ENCODE measurements around the gene PSMB5. TPM values are rescaled to one million over a fixed set of nuclear protein-coding genes. Genes with fewer than 3 reads are reported as not detected.
"Not testable (repeated sequence)": the region's sequence is repeated elsewhere in the genome, so short reads cannot be mapped to it uniquely, and the experiment has no call there.

PSMB5 gene
- total and polyA plus RNA-seq, 2 donors = 71.0 to 93.4 TPM

GRCh38 chr14:23015618-23016017, 19.1 kb downstream of the PSMB5 start:
- Histone ChIP-seq H3K4me1 (ENCODE audit: control insufficient read depth in 2 of 2, insufficient read depth in 2 of 2, low read length in 2 of 2) (peaks cover 0 to 11% of the 10 kb centered on the region in 2 donors), H3K4me3 (ENCODE audit: low read length in 2 of 2) (no peak overlapping the region), H3K27ac (ENCODE audit: low read depth in 1 of 2, low read length in 1 of 2) (peak overlapping the region in 1 of 2 donors; percentile 36), H3K9me3 (ENCODE audit: control insufficient read depth in 2 of 2, insufficient read depth in 1 of 2, low read length in 1 of 2) (no peaks in the 10 kb centered on the region), H3K36me3 (ENCODE audit: control insufficient read depth in 2 of 2, insufficient read depth in 2 of 2, low read length in 1 of 2) (no peaks in the 10 kb centered on the region), H3K27me3 (ENCODE audit: control insufficient read depth in 2 of 2, insufficient read depth in 1 of 2, low read length in 1 of 2) (no peaks in the 10 kb centered on the region)
- no peak for DNase-seq (ENCODE audit: low read depth in 6 of 9, low spot score in 9 of 9)
- WGBS = 91% methylated on average over 4 of the region's 4 CpGs

- not testable (repeated sequence) for H3K9me3 ChIP-seq (ENCODE audit: control insufficient read depth in 2 of 2, insufficient read depth in 1 of 2, low read length in 1 of 2); H3K27me3 ChIP-seq (ENCODE audit: control insufficient read depth in 2 of 2, insufficient read depth in 1 of 2, low read length in 1 of 2); H3K27ac ChIP-seq (ENCODE audit: low read depth in 1 of 2, low read length in 1 of 2); H3K4me3 ChIP-seq (ENCODE audit: low read length in 2 of 2); H3K36me3 ChIP-seq (ENCODE audit: control insufficient read depth in 2 of 2, insufficient read depth in 2 of 2, low read length in 1 of 2); DNase-seq (ENCODE audit: low read depth in 6 of 9, low spot score in 9 of 9)
- 97% methylated on average over 5 of the region's 5 CpGs for WGBS
- H3K4me1 ChIP-seq (ENCODE audit: control insufficient read depth in 2 of 2, insufficient read depth in 2 of 2, low read length in 2 of 2) = peaks cover 5 to 11% of the 10 kb centered on the region in 2 donors
These were observed 21.0 kb downstream of the PSMB5 start for GRCh38 chr14:23013749-23014054.

- WGBS = 97% methylated on average over 6 of the region's 6 CpGs
- H3K36me3 ChIP-seq (ENCODE audit: control insufficient read depth in 2 of 2, insufficient read depth in 2 of 2, low read length in 1 of 2) = no peaks in the 10 kb centered on the region
- H3K4me3 ChIP-seq (ENCODE audit: low read length in 2 of 2) = no peak overlapping the region
- peak overlapping the region in 1 of 2 donors; percentile 5 for H3K27ac ChIP-seq (ENCODE audit: low read depth in 1 of 2, low read length in 1 of 2)
- H3K4me1 ChIP-seq (ENCODE audit: control insufficient read depth in 2 of 2, insufficient read depth in 2 of 2, low read length in 2 of 2) = peaks cover 5 to 16% of the 10 kb centered on the region in 2 donors
- DNase-seq (ENCODE audit: low read depth in 6 of 9, low spot score in 9 of 9) = no peak
- no peaks in the 10 kb centered on the region for H3K9me3 ChIP-seq (ENCODE audit: control insufficient read depth in 2 of 2, insufficient read depth in 1 of 2, low read length in 1 of 2)
- H3K27me3 ChIP-seq (ENCODE audit: control insufficient read depth in 2 of 2, insufficient read depth in 1 of 2, low read length in 1 of 2) = no peaks in the 10 kb centered on the region
These were observed 21.5 kb downstream of the PSMB5 start for GRCh38 chr14:23013054-23013748.

- 5% methylated on average over 40 of the region's 40 CpGs for WGBS
- peak in 7 of 9 donors; percentile 64 to 87 (median 74) for DNase-seq (ENCODE audit: low read depth in 6 of 9, low spot score in 9 of 9)
- Histone ChIP-seq H3K9me3 (ENCODE audit: control insufficient read depth in 2 of 2, insufficient read depth in 1 of 2, low read length in 1 of 2) (no peaks in the 10 kb centered on the region), H3K27me3 (ENCODE audit: control insufficient read depth in 2 of 2, insufficient read depth in 1 of 2, low read length in 1 of 2) (no peaks in the 10 kb centered on the region), H3K4me1 (ENCODE audit: control insufficient read depth in 2 of 2, insufficient read depth in 2 of 2, low read length in 2 of 2) (peaks cover 13 to 27% of the 10 kb centered on the region in 2 donors), H3K36me3 (ENCODE audit: control insufficient read depth in 2 of 2, insufficient read depth in 2 of 2, low read length in 1 of 2) (no peaks in the 10 kb centered on the region), H3K4me3 (ENCODE audit: low read length in 2 of 2) (peak within 1 kb of the TSS; percentile 59 to 77), H3K27ac (ENCODE audit: low read depth in 1 of 2, low read length in 1 of 2) (peak within 1 kb of the TSS; percentile 88 to 91)
These were observed 24.6 kb downstream of the PSMB5 start, which contains the start of gene C14orf93 for GRCh38 chr14:23009939-23010726. Gene C14orf93 (minus strand): TSS chr14:23010143. CDS start chr14:22999023, 11,120 bp downstream.

- no peaks in the 10 kb centered on the region for H3K27me3 ChIP-seq (ENCODE audit: control insufficient read depth in 2 of 2, insufficient read depth in 1 of 2, low read length in 1 of 2)
- 3% methylated on average over 8 of the region's 8 CpGs for WGBS
- H3K27ac ChIP-seq (ENCODE audit: low read depth in 1 of 2, low read length in 1 of 2) = peak overlapping the region; percentile 88 to 91
- H3K9me3 ChIP-seq (ENCODE audit: control insufficient read depth in 2 of 2, insufficient read depth in 1 of 2, low read length in 1 of 2) = no peaks in the 10 kb centered on the region
- no peak for DNase-seq (ENCODE audit: low read depth in 6 of 9, low spot score in 9 of 9)
- H3K4me3 ChIP-seq (ENCODE audit: low read length in 2 of 2) = peak overlapping the region; percentile 59 to 77
- H3K4me1 ChIP-seq (ENCODE audit: control insufficient read depth in 2 of 2, insufficient read depth in 2 of 2, low read length in 2 of 2) = peaks cover 13 to 27% of the 10 kb centered on the region in 2 donors
- no peaks in the 10 kb centered on the region for H3K36me3 ChIP-seq (ENCODE audit: control insufficient read depth in 2 of 2, insufficient read depth in 2 of 2, low read length in 1 of 2)
These were observed 25.2 kb downstream of the PSMB5 start for GRCh38 chr14:23009483-23009938.

GRCh38 chr14:23008831-23009230, 25.9 kb downstream of the PSMB5 start:
- H3K36me3 ChIP-seq (ENCODE audit: control insufficient read depth in 2 of 2, insufficient read depth in 2 of 2, low read length in 1 of 2) = no peaks in the 10 kb centered on the region
- peak overlapping the region in 1 of 2 donors; percentile 59 for H3K4me3 ChIP-seq (ENCODE audit: low read length in 2 of 2)
- no peaks in the 10 kb centered on the region for H3K27me3 ChIP-seq (ENCODE audit: control insufficient read depth in 2 of 2, insufficient read depth in 1 of 2, low read length in 1 of 2)
- H3K4me1 ChIP-seq (ENCODE audit: control insufficient read depth in 2 of 2, insufficient read depth in 2 of 2, low read length in 2 of 2) = peaks cover 13 to 27% of the 10 kb centered on the region in 2 donors
- H3K27ac ChIP-seq (ENCODE audit: low read depth in 1 of 2, low read length in 1 of 2) = peak overlapping the region; percentile 60 to 88
- no peaks in the 10 kb centered on the region for H3K9me3 ChIP-seq (ENCODE audit: control insufficient read depth in 2 of 2, insufficient read depth in 1 of 2, low read length in 1 of 2)
- 4% methylated on average over 3 of the region's 3 CpGs for WGBS
- DNase-seq (ENCODE audit: low read depth in 6 of 9, low spot score in 9 of 9) = peak in 1 of 9 donors; percentile 56

GRCh38 chr14:23006544-23007419, 27.9 kb downstream of the PSMB5 start:
- DNase-seq (ENCODE audit: low read depth in 6 of 9, low spot score in 9 of 9) = peak; percentile 95 to 99 (median 98)
- Histone ChIP-seq H3K4me3 (ENCODE audit: low read length in 2 of 2) (peak overlapping the region; percentile 61 to 72), H3K27ac (ENCODE audit: low read depth in 1 of 2, low read length in 1 of 2) (peak overlapping the region; percentile 96 to 99), H3K4me1 (ENCODE audit: control insufficient read depth in 2 of 2, insufficient read depth in 2 of 2, low read length in 2 of 2) (peaks cover 13 to 27% of the 10 kb centered on the region in 2 donors), H3K36me3 (ENCODE audit: control insufficient read depth in 2 of 2, insufficient read depth in 2 of 2, low read length in 1 of 2) (no peaks in the 10 kb centered on the region), H3K27me3 (ENCODE audit: control insufficient read depth in 2 of 2, insufficient read depth in 1 of 2, low read length in 1 of 2) (no peaks in the 10 kb centered on the region), H3K9me3 (ENCODE audit: control insufficient read depth in 2 of 2, insufficient read depth in 1 of 2, low read length in 1 of 2) (no peaks in the 10 kb centered on the region)
- under 1% methylated on average over 62 of the region's 62 CpGs for WGBS

- WGBS = 63% methylated on average over 5 of the region's 5 CpGs
These were observed 28.5 kb downstream of the PSMB5 start for GRCh38 chr14:23006188-23006534.

More at GRCh38 chr14:23006188-23006534, 28.5 kb downstream of the PSMB5 start:
- H3K27me3 ChIP-seq (ENCODE audit: control insufficient read depth in 2 of 2, insufficient read depth in 1 of 2, low read length in 1 of 2) = no peaks in the 10 kb centered on the region
- peak overlapping the region; percentile 96 to 99 for H3K27ac ChIP-seq (ENCODE audit: low read depth in 1 of 2, low read length in 1 of 2)
- no peaks in the 10 kb centered on the region for H3K9me3 ChIP-seq (ENCODE audit: control insufficient read depth in 2 of 2, insufficient read depth in 1 of 2, low read length in 1 of 2)
- DNase-seq (ENCODE audit: low read depth in 6 of 9, low spot score in 9 of 9) = no peak
- H3K4me3 ChIP-seq (ENCODE audit: low read length in 2 of 2) = peak overlapping the region; percentile 61 to 72
- H3K36me3 ChIP-seq (ENCODE audit: control insufficient read depth in 2 of 2, insufficient read depth in 2 of 2, low read length in 1 of 2) = no peaks in the 10 kb centered on the region
- peaks cover 13 to 27% of the 10 kb centered on the region in 2 donors for H3K4me1 ChIP-seq (ENCODE audit: control insufficient read depth in 2 of 2, insufficient read depth in 2 of 2, low read length in 2 of 2)

Measured in thymus (tissue), 11 donors.